Measurements from ENCODE around the gene RABL6.
"Not testable (repeated sequence)": the region's sequence is repeated elsewhere in the genome, so short reads cannot be mapped to it uniquely, and the experiment has no call there.

RABL6 gene

DNA sequence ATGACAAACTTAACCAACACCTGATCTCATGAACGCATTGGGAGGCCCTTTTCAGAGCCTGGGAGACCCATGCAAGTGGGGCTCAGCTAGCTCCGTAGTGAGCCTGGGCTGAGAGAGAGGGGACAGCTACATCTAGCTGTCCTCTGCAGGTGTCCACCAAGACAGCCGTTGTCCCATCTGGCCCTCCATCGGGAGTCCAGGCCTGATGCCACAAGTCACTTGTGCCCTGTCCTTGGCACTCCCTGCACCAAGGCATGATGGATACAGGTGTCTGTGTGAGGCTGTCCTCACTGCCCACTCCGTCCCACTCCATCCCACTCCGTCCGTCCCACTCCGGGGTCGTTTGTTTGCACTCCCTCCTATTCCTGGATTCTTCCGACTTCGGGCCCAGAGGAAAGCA lies 60.9 kb downstream of the RABL6 start:
- Histone ChIP-seq H3K4me3 (ENCODE audit: low read depth, low read length) (no peak overlapping the region), H3K27me3 (no peaks in the 10 kb centered on the region), H3K4me1 (no peaks in the 10 kb centered on the region), H3K9me3 (peaks cover 10% of the 10 kb centered on the region), H3K36me3 (peaks cover 12% of the 10 kb centered on the region)
- TF ChIP-seq, protein P1, sequence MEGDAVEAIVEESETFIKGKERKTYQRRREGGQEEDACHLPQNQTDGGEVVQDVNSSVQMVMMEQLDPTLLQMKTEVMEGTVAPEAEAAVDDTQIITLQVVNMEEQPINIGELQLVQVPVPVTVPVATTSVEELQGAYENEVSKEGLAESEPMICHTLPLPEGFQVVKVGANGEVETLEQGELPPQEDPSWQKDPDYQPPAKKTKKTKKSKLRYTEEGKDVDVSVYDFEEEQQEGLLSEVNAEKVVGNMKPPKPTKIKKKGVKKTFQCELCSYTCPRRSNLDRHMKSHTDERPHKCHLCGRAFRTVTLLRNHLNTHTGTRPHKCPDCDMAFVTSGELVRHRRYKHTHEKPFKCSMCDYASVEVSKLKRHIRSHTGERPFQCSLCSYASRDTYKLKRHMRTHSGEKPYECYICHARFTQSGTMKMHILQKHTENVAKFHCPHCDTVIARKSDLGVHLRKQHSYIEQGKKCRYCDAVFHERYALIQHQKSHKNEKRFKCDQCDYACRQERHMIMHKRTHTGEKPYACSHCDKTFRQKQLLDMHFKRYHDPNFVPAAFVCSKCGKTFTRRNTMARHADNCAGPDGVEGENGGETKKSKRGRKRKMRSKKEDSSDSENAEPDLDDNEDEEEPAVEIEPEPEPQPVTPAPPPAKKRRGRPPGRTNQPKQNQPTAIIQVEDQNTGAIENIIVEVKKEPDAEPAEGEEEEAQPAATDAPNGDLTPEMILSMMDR (IDR thresholded peaks at IDR 0.05; ENCODE audit: low read depth, low read length): no peak
- no peak for DNase-seq

DNA sequence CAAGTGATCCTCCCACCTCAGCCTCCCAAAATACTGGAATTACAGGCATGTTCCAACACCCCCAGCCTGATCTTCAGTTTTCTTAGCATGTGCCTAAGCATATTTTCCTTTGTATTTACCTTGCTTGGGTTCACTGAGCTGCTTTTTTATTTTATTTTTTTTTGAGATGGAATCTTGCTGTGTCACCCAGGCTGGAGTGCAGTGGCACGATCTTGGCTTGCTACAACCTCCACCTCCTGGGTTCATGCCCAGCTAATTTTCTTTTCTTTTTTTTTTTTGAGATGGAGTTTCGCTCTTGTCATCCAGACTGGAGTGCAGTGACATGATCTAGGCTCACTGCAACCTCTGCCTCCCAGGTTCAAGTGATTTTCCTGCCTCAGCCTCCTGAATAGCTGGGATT lies 61.9 kb downstream of the RABL6 start:
- not testable (repeated sequence) for H3K36me3 ChIP-seq; H3K4me1 ChIP-seq; H3K27me3 ChIP-seq; DNase-seq; H3K4me3 ChIP-seq (ENCODE audit: low read depth, low read length)
- peaks cover 10% of the 10 kb centered on the region for H3K9me3 ChIP-seq

DNA sequence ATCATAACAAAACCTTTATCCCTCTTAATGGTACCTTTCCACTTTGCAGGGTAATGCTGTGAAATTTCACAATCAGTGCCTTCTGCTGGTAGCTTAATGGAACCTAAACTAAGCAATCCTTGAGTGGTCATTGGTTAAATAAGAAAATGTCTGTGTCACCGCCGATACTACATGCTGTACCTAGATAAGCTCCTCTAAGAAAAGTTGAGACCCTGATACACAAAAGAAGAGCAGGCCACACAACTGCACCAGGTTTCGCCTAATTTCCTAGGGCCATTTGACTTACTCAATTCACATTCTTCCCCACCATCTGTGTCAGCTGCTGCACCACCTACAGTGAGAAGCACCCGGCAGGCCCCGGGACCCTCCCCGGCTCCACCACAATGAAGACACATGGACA lies 67.4 kb downstream of the RABL6 start:
- no peaks in the 10 kb centered on the region for H3K36me3 ChIP-seq
- H3K4me1 ChIP-seq: no peaks in the 10 kb centered on the region
- no peak for DNase-seq
- H3K9me3 ChIP-seq: peaks cover 7% of the 10 kb centered on the region
- no peaks in the 10 kb centered on the region for H3K27me3 ChIP-seq
- no peak overlapping the region for H3K4me3 ChIP-seq (ENCODE audit: low read depth, low read length)
- TF ChIP-seq, protein P1 (IDR thresholded peaks at IDR 0.05; ENCODE audit: low read depth, low read length): no peak

DNA sequence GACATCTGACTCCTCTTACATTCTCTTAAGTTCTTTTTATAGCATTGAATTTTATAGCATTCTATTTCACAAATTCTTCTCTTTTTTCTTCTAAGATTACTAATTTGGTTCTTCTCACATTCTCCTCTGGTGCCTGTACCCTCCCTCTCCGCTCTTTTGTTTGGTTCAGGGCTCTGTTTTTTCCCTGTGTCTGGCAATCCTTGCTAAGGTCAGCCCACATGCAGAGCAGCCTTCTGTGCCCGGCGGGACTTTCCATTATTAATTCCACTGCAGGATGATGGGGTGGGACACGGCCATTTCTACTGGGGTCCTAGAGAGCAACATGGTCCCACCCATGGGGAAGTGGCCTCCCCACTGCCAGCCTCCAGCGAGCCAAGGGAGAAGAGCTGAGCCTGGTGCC lies 68.7 kb downstream of the RABL6 start:
- Histone ChIP-seq H3K9me3 (no peaks in the 10 kb centered on the region; the same call in 1 of the 2 replicates), H3K4me3 (ENCODE audit: low read depth, low read length) (no peak overlapping the region), H3K36me3 (no peaks in the 10 kb centered on the region), H3K4me1 (no peaks in the 10 kb centered on the region), H3K27me3 (no peaks in the 10 kb centered on the region)
- TF ChIP-seq, protein P1 (IDR thresholded peaks at IDR 0.05; ENCODE audit: low read depth, low read length): no peak
- no peak for DNase-seq

DNA sequence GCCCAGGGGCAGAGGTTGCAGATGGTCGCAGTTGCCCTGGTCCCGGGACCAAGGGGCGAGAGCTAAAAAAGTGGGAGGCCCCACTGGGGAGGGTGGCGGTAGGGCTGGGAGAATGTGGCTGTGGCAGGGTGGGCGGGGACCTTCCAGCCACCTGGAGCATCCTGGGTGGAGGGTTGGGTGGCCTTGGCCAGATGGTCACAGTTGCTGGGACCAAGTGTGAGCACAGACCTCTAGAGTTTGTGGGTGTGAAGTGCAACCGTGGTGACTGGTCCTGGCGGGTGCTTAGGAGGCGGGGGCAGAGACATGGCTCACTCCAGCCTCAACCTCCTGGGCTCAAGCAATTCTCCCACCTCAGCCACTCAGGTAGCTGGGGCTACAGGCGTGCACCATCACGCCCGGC lies 72.9 kb downstream of the RABL6 start:
- Histone ChIP-seq H3K27me3 (no peaks in the 10 kb centered on the region), H3K9me3 (no peaks in the 10 kb centered on the region; the same call in none of the 2 replicates), H3K36me3 (no peaks in the 10 kb centered on the region), H3K4me3 (ENCODE audit: low read depth, low read length) (no peak overlapping the region), H3K4me1 (no peaks in the 10 kb centered on the region)
- TF ChIP-seq, protein P1 (IDR thresholded peaks at IDR 0.05; ENCODE audit: low read depth, low read length): no peak
- DNase-seq: no peak

DNA sequence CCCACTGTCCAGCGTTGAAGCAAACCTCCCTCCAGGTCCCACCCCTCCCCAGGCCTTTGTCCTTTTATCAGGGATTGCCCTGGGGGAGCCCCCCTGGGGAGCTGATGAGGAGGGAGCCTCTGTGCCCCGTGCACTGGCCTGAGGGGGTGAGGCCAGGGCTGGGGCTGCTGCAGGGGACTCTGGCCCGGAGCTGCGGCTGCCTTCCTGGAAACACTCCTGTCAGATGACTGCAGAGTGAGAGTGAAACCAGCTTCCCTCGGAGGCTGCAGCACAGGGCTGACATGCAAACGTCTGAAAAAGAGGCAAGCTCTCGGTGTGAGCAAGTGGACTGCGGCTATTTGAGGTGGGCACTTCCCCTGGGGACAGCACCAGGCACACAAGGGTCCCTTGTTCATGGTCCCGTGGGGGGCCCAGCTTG lies 74.0 kb downstream of the RABL6 start:
- TF ChIP-seq, protein P1 (IDR thresholded peaks at IDR 0.05; ENCODE audit: low read depth, low read length): no peak
- no peaks in the 10 kb centered on the region for H3K4me1 ChIP-seq
- no peaks in the 10 kb centered on the region for H3K36me3 ChIP-seq
- DNase-seq: no peak
- no peaks in the 10 kb centered on the region for H3K27me3 ChIP-seq
- no peak overlapping the region for H3K4me3 ChIP-seq (ENCODE audit: low read depth, low read length)
- H3K9me3 ChIP-seq: no peaks in the 10 kb centered on the region; the same call in 1 of the 2 replicates

All from BE2C (cell line).